ENCODE results near the gene IPCEF1.

DNA sequence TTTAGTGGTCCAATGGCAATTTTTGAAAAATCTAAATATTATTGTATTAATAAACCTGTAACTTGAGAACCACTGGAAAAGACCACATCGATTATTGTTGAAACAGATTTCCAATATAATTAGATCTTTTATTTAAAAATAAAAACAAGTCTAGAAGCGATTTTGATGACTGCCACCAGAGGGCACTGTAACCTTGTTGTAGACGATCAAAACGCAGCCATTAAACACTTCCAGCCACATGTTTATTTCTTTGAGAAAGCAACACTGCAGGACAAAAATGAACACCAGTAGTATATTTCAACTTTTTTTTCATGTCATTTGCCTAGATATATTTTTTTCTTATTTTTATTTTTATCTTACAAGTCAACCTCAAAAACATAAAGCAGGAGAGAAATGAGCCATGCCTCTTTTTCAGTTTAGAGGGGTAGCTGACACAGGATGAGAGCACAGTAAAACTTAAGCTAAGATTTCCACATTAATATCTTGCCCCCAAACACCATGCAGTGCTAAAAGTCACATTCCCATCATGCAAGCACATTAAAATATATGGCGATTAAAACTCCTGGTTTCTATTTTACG lies 202.1 kb downstream of the IPCEF1 start:
- TF ChIP-seq, protein P1, sequence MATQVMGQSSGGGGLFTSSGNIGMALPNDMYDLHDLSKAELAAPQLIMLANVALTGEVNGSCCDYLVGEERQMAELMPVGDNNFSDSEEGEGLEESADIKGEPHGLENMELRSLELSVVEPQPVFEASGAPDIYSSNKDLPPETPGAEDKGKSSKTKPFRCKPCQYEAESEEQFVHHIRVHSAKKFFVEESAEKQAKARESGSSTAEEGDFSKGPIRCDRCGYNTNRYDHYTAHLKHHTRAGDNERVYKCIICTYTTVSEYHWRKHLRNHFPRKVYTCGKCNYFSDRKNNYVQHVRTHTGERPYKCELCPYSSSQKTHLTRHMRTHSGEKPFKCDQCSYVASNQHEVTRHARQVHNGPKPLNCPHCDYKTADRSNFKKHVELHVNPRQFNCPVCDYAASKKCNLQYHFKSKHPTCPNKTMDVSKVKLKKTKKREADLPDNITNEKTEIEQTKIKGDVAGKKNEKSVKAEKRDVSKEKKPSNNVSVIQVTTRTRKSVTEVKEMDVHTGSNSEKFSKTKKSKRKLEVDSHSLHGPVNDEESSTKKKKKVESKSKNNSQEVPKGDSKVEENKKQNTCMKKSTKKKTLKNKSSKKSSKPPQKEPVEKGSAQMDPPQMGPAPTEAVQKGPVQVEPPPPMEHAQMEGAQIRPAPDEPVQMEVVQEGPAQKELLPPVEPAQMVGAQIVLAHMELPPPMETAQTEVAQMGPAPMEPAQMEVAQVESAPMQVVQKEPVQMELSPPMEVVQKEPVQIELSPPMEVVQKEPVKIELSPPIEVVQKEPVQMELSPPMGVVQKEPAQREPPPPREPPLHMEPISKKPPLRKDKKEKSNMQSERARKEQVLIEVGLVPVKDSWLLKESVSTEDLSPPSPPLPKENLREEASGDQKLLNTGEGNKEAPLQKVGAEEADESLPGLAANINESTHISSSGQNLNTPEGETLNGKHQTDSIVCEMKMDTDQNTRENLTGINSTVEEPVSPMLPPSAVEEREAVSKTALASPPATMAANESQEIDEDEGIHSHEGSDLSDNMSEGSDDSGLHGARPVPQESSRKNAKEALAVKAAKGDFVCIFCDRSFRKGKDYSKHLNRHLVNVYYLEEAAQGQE (IDR thresholded peaks at IDR 0.05; ENCODE audit: insufficient read depth in 1 of 2, low read depth in 2 of 2, low read length in 1 of 2): no peak
- peak; percentile 73; the same call in 1 of the 2 replicates for TF ChIP-seq CTCF (IDR thresholded peaks at IDR 0.05)
- TF ChIP-seq POLR2AphosphoS5 (IDR thresholded peaks at IDR 0.05; ENCODE audit: low read depth, low read length): no peak
- no peak for TF ChIP-seq TCF7L2 (IDR thresholded peaks at IDR 0.05; ENCODE audit: low read depth, low read length)
